Measurements from ENCODE around the gene IL6R.
A peak's percentile ranks its signal among the peaks of the same experiment; 100 is the strongest.
"Not testable (repeated sequence)": the region's sequence is repeated elsewhere in the genome, so short reads cannot be mapped to it uniquely, and the experiment has no call there.

The IL6R gene

GRCh38 chr1:154485106-154485505 lies 80.0 kb downstream of the IL6R start:
- no peak for DNase-seq

GRCh38 chr1:154485910-154486496 lies 80.9 kb downstream of the IL6R start:
- DNase-seq, result no peak

- DNase-seq, result not testable (repeated sequence)
Measured at GRCh38 chr1:154486756-154487155, 81.6 kb downstream of the IL6R start.

GRCh38 chr1:154488922-154489321 lies 83.8 kb downstream of the IL6R start:
- no peak for DNase-seq

- DNase-seq, result no peak
Measured at GRCh38 chr1:154489695-154490274, 84.6 kb downstream of the IL6R start.

GRCh38 chr1:154490317-154490716 lies 85.2 kb downstream of the IL6R start:
- DNase-seq, result no peak

- DNase-seq, result no peak
Measured at GRCh38 chr1:154492115-154492514, 87.0 kb downstream of the IL6R start.

- no peak for DNase-seq
Measured at GRCh38 chr1:154493276-154493675, 88.1 kb downstream of the IL6R start.

- DNase-seq, result no peak
Measured at GRCh38 chr1:154495496-154496273, 90.5 kb downstream of the IL6R start.

GRCh38 chr1:154496383-154496782 lies 91.2 kb downstream of the IL6R start:
- no peak for DNase-seq

- DNase-seq, result no peak
Measured at GRCh38 chr1:154497026-154497806, 92.1 kb downstream of the IL6R start.

GRCh38 chr1:154499446-154499845 lies 94.3 kb downstream of the IL6R start:
- DNase-seq, result no peak

GRCh38 chr1:154500533-154500932 lies 95.4 kb downstream of the IL6R start:
- DNase-seq, result no peak

GRCh38 chr1:154501423-154502065 lies 96.4 kb downstream of the IL6R start:
- DNase-seq, result no peak

GRCh38 chr1:154502066-154502743 lies 97.1 kb downstream of the IL6R start, which contains the start of the genes SHE and TDRD10:
TSS of gene SHE (minus strand) at chr1:154502412. CDS start at chr1:154502026, 386 bp downstream.
TSS of gene TDRD10 (plus strand) at chr1:154502219. CDS start at chr1:154506904, 4,685 bp downstream.
- DNase-seq, result peak; percentile 24

- no peak for DNase-seq
Measured at GRCh38 chr1:154502744-154503115, 97.6 kb downstream of the IL6R start.

- DNase-seq, result no peak
Measured at GRCh38 chr1:154503898-154504297, 98.8 kb downstream of the IL6R start.

GRCh38 chr1:154512760-154513159 lies 107.6 kb downstream of the IL6R start:
- DNase-seq, result no peak

GRCh38 chr1:154514066-154514553 lies 109.0 kb downstream of the IL6R start:
- DNase-seq, result no peak

- no peak for DNase-seq
Measured at GRCh38 chr1:154517661-154518060, 112.5 kb downstream of the IL6R start.

Data from activated naive CD4-positive, alpha-beta T cell treated with anti-CD3 and anti-CD28 coated beads, Interleukin-2, amount 50 U/mL, for 16 hours (primary cell).